HG02763 (cell line): ENCODE data around the gene EDN2.

Experiments used
- ATAC-seq: cut with Tn5 transposase; IDR thresholded peaks from one replicate; pipeline ENCODE4 v1.9.1; 2021; ENCODE audit warnings: mild to moderate bottlenecking, moderate library complexity; ENCODE audit not compliant: unreplicated experiment

EDN2 gene

DNA sequence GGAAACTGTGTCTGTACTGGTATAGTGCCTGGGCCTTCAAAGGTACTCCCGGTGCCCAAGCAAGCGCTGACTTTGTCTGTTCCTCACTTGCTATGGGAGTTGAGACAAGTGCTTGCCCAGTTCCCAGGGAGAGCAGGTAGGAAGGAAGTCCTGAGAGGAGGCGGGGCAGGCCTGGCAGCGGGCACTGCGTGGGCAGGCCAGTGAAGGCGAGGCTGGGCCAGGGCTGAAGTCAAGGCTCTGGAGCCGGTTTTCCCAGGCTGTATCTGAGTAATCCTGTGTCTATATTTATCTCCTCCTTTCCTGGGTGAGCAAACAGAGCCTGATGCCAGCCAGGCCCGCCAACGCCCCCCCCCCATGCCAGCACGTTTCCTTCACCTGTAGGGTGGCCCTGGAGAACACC, 15.9 kb upstream of the EDN2 start:
- no peak for ATAC-seq

DNA sequence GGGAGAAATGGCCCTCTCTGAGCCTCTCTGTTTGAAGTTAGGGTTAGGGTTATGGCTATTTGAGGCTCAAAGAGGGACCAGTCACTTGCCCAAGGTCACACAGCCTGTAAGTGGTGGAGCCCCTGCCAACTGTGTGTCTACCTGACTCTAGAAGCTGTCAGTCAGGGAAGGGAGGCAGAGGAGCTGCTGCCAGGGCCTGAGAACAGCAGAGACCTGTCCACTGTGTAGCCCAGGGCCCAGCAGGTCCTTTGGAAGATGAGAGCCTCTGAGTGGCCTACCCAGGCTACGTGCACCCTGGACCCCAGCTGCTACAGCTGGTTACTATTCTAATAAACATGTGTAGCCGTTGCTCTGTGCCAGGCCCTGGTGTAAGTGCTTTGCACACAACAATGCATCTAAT, 15.1 kb upstream of the EDN2 start:
- no peak for ATAC-seq

DNA sequence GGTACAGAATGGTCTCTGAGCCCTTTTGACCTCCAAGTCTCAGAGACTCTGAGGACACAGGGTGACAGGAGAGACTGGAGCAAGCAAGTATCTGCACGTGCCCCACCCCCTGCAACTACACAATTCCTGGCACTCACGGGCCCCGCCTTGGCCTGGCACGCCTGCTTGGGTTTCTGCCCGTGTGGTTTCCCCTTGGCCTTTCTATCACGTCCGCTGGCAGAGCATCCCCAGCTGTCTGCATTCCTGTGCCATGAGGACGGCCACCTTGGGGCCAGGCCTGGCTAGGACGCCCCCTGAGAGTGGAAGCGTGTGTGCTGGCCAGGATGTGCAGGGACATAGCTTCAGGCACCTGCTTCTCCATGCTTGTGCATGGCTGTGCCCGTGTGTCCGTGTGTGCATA, 14.3 kb upstream of the EDN2 start:
- ATAC-seq: no peak

DNA sequence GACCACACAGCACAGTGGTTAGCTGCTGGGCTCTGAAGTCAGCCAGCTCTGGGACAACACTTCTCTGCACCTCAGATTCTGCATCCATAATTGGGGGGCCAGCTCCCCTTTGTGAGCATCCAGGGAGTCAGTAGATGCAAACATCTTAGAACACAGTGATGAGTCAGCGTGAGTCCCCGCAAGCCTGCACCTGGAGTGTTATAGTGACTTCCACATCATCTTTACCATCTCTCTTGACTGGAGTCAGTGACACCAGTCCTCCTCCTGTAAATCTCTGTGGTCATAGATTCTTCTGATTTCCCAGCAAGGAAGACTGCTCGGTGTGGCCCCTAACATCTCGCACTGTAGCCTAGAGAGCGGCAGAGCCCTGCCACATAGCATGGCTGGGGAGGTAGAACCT, 13.9 kb upstream of the EDN2 start:
- no peak for ATAC-seq

DNA sequence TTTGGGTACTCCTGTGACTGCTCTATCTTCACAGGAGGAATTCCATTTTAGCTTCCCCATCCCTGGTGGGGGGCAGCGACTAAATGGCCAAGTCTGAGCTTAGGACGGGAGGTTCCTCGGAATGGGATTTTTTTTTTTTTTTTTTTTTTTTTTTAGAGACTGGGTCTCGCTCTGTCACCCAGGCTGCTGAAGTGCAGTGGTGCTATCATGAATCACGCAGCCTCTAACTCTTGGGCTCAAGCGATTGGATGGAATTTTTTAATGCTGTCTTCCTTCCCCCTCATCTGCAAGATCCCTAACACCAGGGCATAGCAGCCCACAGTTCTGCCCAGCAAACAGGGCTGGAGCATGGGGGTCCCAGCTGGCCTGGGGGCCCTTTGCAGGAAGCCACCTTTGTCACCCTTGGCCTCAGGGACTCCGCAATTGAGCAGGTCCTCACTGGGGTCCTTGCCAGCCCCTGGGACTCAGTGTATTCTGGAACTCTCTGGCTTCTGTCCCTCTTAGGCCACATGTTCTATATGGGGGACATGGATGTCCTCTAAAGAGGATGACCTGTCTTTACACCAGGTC, 13.1 kb upstream of the EDN2 start:
- ATAC-seq: no peak

DNA sequence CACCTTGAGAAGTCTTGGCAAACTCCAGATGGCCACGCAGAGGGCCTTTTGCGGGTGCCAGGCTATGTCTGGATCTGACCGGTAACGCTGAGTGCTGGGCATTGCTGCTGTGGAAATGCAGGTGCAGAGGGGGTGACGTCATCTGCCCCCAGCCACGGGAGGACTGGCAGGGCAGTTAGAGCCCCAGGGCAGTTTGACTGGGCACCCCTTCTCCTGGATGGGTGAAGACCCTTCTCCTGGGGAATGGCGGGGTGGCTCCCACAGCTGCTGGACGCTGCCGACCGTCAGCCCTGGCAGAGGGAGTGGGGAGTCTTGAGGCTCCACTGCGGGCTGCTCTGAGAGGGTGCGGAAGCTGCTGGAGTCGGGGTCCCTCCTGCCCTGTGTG, 12.6 kb upstream of the EDN2 start:
- no peak for ATAC-seq

DNA sequence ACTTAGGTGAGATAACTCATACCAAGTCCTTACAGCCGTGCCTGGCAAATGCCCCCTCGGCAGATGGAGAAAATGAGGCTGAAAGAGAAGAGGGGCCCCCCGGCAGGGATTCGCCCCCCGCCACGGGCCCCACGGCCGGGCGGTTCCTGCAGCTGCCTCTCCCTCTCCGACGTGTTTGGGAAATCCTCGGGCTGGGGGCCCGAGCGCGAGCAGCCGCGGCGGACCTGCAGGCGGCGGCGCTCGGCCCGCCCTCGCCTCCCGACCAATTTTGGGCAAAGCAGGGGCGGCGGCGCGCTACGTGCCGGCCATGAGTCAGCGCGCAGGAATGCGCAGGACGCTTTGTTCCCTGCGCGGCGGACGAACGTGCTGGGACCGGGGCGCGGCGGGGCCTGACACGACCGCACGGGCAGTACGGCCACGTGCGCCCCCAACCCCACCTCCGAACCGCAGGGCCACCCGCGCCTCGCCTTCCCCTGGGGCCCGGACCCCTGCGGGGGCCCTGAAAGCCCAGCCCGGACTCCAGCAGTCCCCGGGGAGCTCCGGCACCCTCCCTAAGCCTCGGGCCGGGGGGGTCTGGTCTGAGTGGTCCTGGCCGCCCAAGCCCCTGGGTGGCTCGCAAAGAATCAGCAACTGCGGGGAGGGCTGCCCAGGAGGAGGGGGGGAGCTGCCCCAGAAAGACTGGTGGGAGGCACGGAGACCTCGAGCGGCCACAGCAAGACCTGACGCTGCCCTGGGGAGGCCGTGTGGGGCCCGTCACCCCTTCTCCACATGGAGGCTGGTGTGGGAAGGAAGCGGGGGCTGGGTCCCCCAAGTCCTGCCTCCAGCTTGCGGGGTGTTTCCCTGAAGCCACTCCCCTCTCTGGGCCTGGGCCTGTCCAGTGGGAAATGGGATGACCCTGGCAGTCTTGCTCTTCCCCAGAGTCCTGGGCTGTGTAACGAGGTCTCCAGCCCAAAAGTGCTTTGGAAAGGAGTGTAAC, 11.9 kb upstream of the EDN2 start:
- ATAC-seq: no peak

DNA sequence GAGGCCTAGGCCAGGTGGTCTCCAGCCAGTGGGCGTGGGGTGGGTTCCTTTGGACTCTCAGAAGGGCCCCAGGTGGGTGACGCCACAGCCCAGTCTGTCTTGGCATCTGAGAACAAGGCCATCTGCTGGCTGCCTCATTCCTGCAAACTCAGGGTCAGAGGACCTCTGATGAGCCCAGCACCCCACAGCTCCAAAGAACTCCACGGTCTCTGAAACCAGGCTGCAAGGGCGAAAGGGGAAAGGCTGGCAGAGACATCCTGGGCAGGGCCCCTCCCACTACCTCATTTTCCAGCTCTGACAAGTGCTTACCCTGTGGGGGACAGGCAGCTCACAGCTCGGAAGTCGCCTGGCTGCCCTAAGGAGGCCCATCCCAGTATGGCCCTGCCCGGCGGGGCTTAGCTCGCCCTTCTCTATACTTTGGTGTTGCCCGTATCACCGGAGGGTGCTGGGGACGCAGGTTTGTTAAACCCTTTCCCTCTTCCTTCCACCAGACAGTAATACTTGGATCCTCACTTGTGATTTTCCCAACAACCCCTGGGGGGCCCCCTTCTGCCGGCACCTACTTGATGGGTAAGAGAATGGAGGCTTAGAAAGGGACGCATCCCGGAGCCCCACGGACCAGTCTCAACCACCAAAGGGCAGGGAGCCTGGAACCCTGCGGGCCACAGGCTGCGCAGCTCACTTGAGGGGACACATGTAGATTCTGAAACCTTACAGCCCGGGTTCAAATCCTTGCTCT, 10.9 kb upstream of the EDN2 start:
- ATAC-seq: no peak

DNA sequence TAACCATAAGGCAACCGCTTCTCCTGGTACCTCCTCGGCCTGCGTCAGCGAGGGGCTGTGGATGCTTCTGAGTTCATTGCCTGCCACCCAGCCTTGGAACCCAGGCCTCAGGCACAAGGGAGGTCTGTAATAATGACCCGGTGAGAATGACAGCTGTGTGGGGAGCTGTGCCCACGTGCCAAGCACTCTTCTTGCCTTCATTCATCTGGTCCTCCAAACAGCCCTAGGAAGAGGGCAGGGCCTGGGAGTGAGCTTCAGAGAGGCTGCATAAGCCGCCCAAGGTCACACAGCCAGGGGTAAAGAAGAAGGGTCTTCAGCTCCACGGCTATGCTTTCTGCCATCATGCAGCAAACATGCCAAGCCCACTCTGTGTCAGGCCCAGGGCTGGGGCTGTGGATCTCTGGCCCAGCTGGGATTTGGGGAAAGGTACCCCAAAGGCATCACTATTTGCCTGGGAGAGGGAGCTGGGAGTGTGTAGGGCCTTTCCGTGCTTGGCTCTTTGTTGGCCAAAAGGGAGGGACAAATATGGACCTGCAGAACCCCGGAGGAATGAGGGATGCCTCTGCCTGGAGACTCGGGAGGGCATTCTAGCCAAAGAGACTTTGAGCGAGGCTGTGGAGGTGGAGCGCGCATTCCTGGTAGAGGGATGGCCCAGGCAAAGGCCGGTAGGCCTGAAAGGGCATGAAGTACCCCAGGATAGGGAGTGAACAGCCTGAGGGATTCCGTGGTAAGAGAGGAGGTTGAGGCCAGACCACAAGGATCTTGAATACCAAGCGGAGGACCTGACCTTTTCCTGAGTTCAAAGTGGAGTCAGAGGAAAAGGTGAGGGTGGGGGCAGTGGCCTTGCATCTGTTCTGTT, 10.1 kb upstream of the EDN2 start:
- no peak for ATAC-seq

DNA sequence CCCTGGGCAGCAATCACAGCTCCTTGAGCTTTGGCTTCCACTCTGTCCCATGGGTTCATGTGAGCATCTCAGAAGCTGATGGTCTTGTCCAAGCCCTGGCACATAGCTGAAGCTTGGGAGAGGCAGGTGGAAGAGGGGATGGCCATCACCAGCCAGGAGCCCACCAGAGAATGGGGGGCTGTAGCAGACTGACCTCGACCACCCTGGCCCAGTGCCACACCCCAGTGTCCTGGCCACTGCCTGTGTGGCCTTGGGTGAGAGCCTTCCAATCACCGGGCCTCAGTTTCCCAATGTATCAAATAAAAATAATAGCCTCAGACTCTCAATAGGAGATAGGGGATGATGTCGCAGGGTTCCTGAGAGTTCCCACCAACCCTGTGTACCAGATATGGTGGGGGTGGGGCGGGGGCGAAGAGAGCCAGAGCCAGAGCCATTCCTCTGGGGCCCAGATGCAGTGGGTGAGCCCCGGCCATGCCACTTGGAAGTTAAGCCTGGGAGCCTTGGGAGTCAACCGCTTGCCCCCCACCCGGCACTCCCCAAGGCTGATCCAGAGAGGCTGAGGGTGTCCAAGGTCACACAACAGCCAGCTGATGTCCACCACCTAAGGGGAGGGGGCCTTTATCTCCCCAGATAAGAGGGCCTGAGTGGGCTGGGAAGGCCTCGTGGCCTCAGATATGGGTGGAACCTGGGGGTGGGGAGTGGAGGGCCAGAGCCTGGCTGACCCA, 9.3 kb upstream of the EDN2 start:
- no peak for ATAC-seq

DNA sequence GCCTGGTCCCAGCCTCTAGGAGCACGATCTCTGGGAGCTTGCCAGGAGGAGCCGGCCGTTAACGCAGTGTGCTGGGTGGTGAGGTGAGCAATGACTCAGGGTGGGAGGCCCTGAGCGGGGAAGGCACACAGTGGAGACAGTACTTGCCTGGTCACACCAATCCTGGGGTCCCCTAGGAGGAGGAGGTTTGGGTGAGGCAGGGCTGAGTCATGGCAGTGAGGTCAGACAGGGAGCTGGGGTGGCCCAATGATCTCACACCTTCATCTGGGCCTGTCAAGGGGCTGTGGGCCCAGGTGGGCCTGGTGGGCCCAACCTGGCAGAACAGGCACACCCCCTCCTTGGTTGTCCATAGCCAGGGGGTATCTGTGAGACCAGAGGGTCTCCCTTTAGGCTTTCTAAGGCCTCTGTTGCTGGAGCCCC, 8.6 kb upstream of the EDN2 start:
- ATAC-seq: no peak

DNA sequence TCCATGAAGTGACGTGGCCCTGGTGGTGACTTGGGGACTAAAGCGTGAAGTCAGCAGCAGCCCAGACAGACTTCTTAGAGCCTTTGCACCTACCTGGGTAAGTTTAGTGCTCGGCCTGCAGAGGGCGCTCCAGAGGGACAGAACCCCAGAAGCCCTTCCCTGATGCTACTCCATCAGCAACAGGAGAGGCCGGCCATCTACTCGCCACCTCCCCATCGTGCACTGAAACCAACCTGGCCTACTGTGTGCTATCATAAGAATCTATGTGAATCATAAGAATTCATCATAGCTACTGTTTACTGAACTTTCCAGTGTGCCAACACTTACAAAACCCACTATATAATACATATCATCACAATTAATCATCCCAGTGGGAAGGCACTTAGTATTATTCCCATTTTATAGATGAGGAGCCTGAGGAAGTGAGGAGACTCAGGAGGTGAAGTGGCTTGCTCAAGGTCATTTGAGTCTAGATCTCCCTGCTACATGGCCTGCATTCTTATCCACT, 7.9 kb upstream of the EDN2 start:
- no peak for ATAC-seq

DNA sequence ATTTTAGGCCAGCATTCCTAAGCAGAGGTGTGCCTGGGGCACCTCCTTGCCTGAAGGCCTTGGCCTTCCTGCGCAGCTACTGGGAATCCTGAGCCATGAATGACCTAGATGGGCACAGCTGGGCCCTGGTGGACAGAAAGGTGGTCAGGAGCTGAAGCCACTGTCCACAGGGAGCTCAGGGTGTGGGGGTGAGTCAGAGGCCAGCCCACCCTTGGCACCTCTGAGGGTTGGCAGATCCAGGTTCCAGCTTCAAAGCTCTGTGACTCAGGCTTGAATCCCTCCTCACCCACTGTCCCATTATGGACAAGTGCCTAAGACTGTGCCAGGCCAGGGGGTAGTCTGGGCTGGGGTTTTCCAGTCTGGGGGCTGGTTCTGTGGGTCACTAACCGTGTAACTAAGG, 6.4 kb upstream of the EDN2 start:
- no peak for ATAC-seq

DNA sequence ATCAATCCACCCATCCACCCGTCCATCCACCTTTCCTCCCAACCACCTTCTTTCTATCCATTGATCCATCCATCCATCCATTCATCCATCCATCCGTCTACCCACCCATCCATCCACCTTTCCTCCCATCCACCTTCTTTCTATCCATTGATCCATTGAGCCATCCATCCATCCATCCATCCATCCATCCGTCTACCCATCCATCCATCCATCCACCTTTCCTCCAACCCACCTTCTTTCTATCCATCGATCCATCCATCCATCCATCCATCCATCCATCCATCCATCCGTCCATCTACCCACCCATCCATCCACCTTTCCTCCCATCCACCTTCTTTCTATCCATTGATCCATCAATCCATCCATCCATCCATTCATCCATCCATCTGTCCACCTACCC, 5.1 kb upstream of the EDN2 start:
- ATAC-seq: no peak

DNA sequence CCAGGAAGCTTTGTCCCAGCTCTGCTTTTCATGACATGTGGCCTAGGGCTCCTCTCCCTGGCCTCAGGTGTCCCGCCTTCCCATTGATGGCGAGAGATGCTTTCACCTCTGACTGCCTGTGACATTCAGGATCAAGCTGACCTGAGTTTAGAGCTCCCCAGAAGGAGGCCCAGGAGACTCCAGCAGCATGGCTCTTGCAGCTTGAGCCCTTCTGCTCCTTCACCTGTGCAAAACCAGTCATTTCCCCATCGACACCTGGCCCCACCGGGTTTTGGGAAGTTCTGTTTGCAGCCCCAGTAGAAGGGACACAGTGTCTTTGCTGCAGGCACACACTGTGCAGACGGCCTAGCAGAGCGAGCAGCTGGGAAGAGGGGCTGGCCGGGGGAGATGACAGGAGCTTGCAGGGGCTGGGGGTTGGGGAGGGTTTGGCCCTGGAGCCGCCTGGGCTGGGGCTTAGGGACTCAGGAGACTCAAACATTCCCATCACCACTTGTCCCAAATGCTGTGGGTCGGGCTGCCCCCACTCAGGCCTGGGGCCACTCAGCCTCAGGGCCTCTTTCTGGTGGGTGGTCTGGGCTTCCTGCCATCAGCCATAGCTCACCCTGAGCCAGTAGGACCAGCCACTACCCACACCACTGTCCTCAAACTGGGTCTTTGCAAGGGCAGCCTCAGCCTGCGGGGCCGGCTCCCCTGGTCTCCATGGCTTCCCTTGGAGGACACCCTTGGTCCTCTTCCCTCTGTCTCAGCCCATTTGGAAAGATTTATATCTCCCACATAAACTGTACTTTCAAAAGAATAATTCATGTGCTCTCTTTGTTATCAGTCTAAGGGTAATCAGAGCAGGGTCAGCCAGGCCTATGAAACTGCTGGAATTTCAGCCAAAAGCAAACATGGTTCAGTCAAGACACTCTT, 3.8 kb upstream of the EDN2 start:
- ATAC-seq: no peak

DNA sequence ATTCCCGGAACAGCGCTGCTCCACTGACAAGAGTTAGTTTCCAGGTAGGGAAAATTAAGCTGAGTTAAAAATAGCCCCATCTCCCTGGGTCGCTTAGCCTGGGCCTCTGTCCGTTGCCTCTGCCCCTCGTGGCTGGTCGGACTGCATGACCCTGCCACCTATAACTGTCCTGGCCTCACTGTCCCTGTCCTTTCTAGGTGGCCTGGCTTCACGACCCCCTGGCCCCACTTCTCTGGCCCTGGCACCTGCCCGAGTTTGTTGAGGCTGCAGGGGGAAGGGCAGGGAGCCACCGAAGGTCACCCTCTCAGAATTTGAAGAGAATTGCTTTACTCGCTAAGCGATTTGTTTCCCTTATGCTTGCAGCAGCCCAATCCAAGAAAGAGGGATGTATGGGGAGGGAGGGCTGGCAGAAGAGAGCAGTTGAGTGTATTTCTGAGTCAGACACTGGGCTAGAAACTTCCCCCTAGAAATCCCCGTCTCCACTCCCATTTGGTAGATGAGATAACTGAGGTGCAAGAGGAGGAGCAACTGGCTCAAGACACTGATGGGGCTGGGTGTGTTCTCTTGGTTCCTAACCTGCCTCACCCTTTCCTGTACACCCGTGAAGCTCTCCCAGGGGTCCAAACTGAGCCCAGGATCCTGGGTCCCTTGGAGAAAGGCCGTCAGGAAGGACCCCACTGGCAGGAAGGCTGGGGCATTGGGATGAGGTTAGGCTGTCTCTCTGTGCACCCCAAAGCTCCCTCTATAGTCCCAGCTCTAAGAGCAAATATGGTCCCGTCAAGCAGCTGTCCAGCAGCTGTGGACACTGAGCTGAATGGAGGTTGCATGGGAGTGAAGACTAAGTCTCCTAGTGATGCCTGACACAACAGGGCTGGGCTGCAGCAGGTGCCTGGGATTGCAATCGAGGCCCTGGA, 2.9 kb upstream of the EDN2 start:
- no peak for ATAC-seq

DNA sequence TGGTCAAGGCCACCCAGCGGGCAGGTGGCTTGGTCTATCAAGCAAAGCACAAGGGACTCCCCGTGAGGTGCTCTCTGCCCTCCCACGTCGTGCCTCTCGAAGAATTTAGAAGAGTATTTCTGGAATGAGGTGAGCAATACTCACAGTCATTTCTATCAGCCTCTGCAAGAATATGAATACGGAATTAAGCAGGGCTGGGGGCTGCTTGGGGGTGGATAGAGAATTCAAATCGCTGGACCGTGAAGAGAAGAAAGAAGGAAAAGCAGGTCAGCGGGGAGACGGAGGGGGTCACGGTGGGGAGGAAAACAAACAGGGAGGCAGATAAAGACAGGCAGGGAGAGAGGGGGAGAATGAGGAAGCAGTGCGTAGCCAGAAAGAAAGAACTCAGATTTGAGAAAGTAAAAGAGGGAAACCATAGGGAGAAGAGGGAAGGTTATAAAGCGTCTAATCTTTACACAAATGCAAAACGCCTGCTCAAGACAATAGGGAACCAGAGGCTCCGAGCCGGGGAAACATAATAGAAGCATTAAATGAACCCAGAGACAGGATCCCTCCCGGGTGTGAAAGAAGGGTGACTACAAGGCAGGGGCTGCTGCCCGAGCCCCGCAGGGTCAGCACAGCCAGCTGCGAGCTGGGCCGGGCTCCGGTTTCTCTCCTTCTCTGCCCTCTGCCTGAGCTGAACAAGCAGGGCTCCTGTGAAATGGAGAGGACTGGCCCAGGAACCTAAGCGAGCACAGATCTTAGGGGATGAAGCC, 2.1 kb upstream of the EDN2 start:
- ATAC-seq: no peak
